SK-MEL-5 (cell line): Measurements from ENCODE around the gene SMTNL1. TPM values are rescaled to one million over a fixed set of nuclear protein-coding genes. Genes with fewer than 3 reads are reported as not detected.

ENCODE experiments used
- DNase-seq: peaks from one replicate; pipeline ENCODE4 v3.0.0-alpha.2; 2016; ENCODE audit warnings: low read depth, low spot score
- in situ Hi-C: cut with HindIII; loops from 2 replicates; pipeline ENCODE4 v1.10.0; 2016; ENCODE audit warnings: low sequenced_read_pairs, high pct_unique_total_duplicates, low pct_unique_long_range_greater_than_20kb
- total RNA-seq: library from RNA; depleted of rRNA; stranded (reverse); fragments of >200 nt; shearing (Covaris generic); gene quantifications from 2 replicates; pipeline ENCODE4 v1.2.3, GENCODE V29; 2014

The SMTNL1 gene
- total RNA-seq, 1 experiment from 2014 or later: not detected

DNA sequence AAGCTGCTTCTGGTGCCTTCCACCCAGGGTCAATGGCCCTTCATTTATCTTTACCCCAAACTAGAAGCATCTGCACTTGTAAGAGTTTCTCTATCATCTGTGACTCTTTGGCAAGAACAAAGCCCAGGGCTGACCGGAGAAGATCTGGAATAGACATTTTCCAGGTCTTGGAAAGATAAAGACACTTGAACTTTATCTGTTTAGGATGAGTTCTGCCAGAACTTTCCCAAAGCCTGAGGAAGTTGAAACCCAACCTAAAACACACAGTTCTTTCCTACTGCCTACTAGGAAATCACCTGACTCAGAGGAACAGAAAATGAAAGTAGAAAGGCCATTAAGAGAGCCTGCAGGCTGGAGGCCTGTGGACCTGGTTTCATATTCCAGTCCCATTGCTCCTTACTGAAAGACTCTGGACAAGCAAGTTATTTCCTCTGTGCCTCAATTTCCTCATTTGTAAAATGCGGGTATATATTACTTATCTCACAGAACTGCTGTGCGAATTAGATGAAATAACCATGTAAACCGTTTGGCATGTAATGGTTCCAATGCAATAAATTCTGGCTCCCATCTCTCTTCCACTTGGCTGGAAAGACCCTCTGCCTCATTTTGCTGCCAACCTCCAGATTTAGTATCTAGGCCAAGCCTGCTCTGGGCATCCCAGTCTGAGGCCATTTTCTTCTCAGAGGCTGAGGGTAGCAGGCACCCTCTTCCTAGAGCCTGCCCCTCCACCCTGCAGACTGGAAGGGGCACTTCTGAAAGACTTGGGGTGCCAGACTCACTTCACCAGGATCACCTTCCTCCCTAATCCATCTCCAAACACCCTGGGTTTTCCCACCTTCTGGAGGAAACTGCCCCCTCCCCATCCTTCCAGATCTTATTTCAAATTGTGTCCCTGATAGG is 28.9 kb downstream of the SMTNL1 start:
- in situ Hi-C loops: no loop called here
- peak; percentile 14 for DNase-seq

DNA sequence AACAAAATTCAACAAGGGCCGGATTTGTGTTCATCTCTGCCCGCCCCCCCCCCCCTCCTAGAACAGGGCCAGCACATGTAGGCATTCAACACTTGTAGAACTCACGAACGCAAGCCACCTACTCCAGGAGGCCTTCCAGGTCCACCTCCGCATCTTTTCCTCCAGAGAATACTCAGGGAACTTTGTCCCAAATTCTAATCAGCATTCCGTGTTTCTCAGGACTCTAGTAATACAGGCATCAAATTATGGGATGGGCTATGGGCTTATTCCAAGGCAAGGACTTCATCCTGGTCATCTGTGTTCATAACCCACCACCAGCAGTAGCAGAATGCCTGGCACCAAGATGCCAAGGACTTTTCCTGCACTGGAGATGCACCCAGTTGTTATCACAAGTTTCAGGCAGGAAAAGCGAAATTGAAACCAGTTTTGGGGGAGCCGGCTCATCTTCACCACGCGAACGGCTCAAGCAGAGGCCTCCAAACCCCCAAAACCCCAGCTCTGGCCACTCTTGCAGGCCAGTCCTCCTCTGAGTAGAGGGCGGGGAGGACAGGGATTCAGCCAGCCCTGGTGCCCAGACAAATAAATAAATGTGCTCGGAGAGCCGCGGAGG is 29.6 kb downstream of the SMTNL1 start:
- in situ Hi-C loops: no loop called here
- no peak for DNase-seq

DNA sequence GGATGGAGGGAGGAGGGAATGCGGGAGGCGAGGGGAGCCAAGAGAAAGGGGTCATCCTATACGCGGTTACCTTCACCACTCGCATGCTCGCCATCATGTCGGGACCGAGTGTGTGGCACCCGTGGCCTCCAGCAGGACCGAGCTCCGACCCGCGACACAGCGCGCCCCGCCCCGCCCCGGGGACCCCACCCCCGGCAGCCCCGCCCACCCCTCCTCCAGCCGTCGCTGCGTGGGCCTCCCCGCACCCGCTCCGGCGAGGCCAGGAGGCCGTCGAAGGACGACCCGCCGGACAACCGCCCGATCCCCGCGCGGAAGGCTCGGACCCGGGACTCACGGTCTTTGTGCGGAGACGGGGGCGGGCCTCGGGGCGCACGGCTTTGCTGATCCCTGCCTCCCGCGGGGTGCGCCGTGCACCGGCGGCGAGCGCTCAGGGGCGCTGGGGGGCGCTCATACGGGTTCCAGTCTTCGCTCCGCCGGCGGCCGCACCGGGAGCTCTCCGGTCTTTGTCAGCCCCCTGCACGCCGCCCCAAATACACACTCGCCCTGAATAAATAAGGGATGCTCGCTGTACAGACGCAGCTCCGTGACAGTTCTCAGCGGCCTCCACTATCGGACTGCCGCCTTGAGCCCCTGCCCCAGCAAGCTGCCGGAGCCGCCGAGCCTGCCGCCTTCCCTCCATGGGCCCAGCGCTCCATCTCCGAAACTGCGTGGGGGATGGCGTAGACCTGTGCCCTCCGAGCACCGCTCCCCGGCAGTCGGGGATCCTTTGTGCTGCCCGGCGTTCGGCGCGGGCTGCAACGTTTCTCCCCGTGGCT is 30.3 kb downstream of the SMTNL1 start, which contains the start of gene UBE2L6:
UBE2L6 (minus strand) TSS at position 158 of the 815 bp plus-strand sequence; CDS start at position 97, 61 bp downstream.
- in situ Hi-C loops: no loop called here
- DNase-seq: no peak

DNA sequence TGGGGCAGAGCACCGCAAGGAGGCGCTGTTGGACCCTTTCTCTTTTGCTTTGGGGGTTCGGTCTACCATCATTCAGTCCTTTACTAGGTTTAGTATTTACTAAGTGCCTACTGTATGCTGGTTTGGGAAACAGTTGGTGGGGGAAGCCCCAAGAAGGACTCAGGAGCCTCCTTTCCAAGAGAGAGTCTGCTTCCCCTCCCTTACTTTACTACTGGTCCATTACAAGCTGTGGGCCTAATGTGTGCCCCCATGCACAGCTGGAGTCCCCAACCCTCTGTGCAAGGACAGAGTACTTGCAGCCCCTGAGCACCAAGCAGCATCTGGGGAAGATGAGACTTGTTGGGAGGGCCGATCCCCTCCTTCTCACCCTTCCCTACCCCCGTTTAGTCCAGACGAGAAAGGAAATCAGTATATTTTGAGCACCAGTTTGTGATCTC is 31.0 kb downstream of the SMTNL1 start:
- peak; percentile 71 for DNase-seq

DNA sequence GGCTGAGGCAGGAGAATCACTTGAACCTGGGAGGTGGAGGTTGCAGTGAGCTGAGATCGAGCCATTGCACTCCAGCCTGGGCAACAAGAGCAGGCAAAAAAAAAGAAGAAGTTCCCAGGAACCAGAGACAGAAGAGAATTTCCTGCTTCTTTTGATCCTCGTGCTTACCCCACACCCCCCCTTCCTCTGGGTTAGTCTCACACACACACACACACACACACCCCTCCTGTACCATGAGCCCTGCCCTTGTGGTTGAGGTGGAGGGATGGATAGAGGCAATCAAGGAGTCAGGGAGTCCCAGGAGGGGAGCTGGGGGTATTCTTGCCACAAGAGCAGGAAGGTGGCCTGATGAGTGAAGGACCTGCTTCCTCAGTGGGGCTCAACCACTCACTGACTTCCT is 34.2 kb downstream of the SMTNL1 start:
- in situ Hi-C loops: no loop called here
- DNase-seq: no peak

More for the DNA sequence above, 31.0 kb downstream of the SMTNL1 start:
- in situ Hi-C loops: no loop called here

DNA sequence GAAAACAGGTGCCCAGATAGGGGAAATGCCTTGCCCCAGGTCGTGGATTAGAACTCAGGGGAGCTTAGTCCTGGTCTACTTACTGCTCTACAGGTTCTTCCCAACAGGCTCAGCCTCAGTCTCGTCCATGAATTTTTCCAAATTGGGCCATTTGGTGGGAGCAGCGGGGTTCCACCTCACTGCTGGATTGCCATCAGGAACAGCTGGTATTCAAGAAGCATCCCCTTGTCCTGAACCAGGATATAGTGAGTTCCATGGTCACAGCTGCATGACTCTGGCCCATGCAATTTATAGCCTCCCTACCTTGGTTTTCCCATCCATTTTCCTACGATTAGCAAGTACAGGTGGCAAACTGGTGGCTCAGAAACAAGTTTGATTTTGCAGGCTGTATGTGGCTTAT is 36.7 kb downstream of the SMTNL1 start:
- no peak for DNase-seq
- in situ Hi-C loops: no loop called here

DNA sequence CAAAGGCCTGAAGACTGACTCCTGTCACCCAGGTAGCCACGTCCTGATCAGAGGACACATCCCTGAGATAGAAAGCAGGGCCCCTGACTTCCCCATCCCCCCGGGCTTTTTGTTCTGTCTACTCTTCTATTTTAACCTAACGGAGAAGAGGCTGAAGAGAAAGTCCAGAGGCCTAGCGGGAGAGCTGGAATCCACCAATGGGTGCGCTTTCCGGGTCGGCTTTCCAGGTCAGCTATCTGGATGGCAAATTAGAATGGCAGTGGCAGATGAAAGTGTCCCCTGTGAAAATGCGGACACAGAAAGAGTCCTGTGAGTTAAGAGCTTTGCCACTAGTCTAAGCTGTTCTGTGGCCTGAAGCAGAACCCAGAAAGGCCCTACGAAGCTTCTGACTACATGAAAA is 46.9 kb downstream of the SMTNL1 start:
- no peak for DNase-seq
- in situ Hi-C loops: no loop called here

DNA sequence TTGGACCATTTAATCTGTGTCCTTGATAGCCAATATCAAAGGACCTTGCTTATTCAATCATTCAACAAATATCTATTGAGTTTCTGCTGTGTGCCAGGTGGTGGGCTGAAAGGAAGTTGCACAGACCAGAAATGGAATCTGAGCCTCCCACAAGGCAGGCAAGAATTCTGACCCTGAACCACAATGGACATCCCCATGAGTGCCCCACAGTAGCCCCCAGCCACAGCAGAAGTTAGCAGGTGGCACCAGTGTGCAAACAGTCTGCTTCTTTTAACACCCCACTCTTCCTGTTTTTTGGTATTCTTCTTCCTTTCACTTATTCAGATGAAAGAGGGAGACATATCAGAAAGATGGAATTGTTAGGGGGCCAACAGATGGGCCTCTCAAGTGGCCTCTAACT is 47.9 kb downstream of the SMTNL1 start:
- in situ Hi-C loops: no loop called here
- DNase-seq: no peak

DNA sequence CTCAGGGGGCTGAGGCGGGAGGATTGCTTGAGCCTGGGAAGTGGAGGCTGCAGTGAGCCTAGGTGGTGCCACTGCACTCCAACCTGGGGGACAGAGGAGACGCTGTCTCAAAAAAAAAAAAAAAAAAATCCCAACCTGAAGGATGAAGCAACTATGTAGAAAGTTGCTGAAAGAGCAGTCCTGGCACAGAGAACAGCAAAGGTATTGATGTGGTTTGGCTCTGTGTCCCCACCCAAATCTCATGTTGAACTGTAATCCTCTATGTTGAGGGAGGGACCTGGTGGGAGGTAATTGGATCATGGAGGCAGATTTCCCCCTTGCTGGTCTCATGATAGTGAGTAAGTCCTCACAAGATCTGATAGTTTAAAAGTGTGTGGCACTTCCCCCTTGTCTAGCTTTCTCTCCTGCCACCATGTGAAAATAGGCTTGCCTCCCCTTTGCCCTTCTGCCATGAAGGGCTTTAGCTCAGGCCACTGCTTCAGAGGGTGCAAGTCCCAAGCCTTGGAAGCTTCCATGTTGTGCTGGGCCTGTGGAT is 49.4 kb downstream of the SMTNL1 start:
- in situ Hi-C loops: no loop called here
- no peak for DNase-seq

DNA sequence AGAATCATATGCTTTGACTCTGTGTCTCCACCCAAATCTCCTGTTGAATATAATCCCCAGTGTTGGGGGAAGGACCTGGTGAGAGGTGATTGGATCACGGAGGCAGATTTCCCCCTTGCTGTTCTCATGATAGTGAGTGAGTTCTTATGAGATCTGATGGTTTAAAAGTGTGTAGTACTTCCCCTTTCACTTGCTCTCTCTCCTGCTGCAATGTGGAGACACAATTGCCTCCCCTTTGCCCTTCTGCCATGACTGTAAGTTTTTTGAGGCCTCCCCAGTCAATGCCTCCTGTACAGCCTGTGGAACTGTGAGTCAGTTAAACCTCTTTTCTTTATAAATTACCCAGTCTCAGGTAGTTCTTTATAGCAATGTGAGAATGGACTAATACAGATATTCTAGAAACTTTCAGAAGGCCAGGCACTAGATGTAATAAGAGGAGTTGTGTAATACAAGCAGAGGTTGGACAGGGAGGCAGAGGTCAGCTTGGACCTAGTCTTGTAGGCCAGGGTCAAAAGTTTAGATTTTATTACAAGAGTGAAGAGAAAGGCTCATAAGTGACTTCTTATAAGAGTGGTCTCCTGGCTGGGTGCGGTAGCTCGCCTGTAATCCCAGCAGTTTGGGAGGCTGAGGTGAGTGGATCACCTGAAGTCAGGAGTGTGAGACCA is 50.8 kb downstream of the SMTNL1 start:
- in situ Hi-C loops: no loop called here

DNA sequence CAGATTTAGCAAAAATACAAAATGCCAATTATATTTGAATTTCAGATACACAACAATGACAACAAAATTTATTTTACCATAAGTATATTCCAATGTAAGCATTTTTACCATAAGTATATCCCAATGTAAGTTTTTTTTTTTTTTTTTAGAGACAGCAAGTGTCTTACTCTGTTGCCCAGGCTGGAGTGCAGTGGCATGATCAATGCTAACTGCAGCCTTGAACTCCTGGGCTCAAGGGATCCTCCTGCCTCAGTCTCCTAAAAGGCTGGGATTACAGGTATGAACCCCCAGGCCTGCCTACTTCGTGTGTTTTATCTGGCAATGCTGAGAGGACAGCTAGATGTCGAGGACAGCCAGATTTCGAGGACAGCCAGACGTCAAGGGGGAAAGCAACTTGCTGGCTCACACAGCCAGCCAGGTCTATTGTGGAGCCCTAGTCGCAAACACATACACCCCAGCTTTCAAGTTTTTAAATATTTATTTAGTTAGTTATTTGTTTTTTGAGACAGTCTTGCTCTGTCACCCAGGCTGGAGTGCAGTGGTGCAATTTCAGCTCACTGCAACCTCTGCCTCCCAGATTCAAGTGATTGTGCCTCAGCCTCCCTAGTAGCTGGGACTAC is 59.0 kb downstream of the SMTNL1 start:
- in situ Hi-C loops: no loop called here

More for the DNA sequence above, 50.8 kb downstream of the SMTNL1 start:
- no peak for DNase-seq

DNA sequence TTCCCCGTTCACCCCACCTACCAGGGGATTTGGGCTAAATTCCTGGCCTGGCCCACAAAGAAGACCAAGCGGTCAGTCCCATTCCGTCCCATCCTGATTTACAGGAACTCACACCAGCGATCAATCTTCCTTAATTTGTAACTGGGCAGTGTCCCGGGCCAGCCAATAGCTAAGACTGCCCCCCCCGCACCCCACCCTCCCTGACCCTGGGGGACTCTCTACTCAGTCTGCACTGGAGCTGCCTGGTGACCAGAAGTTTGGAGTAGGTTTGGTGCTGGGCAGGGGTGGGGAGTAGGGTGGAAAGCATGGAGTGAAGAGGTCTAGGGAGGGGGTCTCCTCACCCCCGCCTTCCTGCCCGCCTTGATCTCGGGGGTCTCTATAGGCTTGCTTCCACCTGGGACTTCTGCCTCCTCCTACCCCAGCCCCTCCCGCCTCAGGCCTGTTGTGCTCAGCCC is 60.1 kb downstream of the SMTNL1 start, which contains the start of gene SERPING1:
SERPING1 (plus strand) TSS at position 225 of the 455 bp plus-strand sequence. CDS start 586 bp downstream, outside the sequence.
- DNase-seq: no peak
- in situ Hi-C loops: no loop called here

More for the DNA sequence above, 59.0 kb downstream of the SMTNL1 start:
- DNase-seq: no peak

DNA sequence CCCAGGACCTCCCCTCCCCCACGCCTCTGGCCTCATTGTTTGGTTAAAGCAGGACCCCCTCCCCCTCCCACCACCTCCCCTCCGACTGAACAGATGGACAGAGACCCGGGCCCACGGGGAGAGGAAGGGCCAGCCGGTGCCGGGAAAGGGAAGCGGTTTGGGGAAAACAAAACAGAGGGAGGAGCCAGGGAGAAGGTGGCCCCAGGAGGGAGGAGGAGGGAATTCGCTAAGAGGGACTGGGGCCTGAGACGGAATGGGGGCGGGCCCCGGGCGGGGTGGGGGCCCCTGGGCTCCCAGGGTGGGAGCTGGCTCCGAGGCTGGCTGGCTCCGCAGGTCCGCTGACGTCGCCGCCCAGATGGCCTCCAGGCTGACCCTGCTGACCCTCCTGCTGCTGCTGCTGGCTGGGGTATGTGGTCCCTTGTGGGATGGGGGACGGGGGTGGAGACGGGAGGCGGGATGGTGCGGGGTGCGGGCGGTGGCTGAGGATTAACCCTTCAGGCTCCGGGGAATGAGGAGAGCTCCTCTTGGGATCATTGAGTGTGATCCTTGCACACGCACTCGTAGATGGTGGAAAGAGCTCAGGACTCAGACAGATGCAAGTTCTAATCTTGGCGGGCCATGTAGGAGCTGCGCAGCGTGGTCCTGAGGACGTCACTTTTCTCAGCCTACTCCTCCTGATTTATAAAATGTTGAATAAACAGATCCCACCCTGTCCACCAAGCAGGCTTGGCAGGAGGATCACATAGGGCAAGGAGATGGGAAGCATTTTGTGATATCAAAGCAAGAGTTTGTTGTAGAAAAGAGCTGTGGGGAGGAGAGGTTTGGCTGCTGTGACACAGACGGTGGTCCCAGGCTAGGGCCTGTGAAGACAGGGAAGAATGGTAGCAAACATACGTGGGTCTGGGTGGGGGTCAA is 60.8 kb downstream of the SMTNL1 start:
- in situ Hi-C loops: no loop called here
- DNase-seq: no peak

DNA sequence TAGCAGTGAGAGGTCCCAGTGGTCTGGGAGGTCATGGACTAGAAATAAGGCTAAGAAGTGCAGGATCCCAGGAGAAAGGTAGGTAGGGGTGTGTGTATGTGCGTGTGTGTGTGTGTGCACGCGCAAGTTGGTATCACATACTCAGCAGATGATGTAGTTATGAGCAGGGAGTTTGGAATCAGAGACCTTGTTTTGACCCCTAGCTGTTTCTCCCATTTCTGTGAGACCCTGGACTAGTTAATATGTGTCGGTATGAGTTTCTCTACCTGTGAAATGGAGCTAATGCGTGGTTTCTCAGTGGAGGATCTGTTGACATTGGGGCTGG is 61.4 kb downstream of the SMTNL1 start:
- in situ Hi-C loops: no loop called here
- DNase-seq: no peak

DNA sequence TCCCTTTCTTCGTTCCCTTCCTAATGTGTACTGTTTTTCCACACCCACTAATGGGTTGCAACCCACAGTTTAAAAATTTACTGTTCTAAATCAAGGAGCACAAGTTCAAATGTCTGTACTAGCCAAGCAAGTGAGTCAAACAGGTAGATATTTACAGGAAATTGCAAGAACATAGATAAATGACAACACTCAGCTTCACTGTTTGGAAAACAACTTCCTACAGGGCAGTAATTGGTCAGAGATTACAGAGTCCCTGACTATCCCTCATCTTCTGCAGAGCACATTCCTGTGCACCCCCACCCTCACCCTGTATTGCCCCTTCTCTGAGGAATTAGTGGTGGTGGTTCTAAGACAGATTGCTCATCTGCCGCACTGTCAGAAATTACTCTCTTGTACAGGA is 62.0 kb downstream of the SMTNL1 start:
- DNase-seq: no peak
- in situ Hi-C loops: no loop called here
